Progenitor cell of endocrine pancreas (in vitro differentiated cells): ENCODE measurements around the gene ACSM5. TPM values are rescaled to one million over a fixed set of nuclear protein-coding genes. Genes with fewer than 3 reads are reported as not detected.
"Not testable (repeated sequence)": the region's sequence is repeated elsewhere in the genome, so short reads cannot be mapped to it uniquely, and the experiment has no call there.

Experiments used
- DNase-seq: peaks from one replicate; pipeline ENCODE4 v3.0.0; 2021; ENCODE audit warnings: low spot score; ENCODE audit not compliant: unreplicated experiment
- H3K27ac Mint-ChIP-seq: 2 replicates; pipeline ENCODE4 v1.8.0; 2021; ENCODE audit warnings: mild to moderate bottlenecking, moderate library complexity, mixed read lengths
- H3K27me3 Mint-ChIP-seq: 2 replicates; pipeline ENCODE4 v1.8.0; 2021; ENCODE audit warnings: mixed read lengths
- H3K36me3 Mint-ChIP-seq: 2 replicates; pipeline ENCODE4 v1.8.0; 2022; ENCODE audit warnings: mixed read lengths; ENCODE audit not compliant: insufficient read depth
- H3K4me1 Mint-ChIP-seq: 2 replicates; pipeline ENCODE4 v1.8.0; 2021; ENCODE audit warnings: low read depth, mixed read lengths
- H3K4me3 Mint-ChIP-seq: 2 replicates; pipeline ENCODE4 v1.8.0; 2021; ENCODE audit warnings: low read depth, mild to moderate bottlenecking, moderate library complexity, mixed read lengths
- H3K9me3 Mint-ChIP-seq: 2 replicates; pipeline ENCODE4 v1.8.0; 2021; ENCODE audit warnings: low read depth, mixed read lengths
- total RNA-seq: library from RNA; stranded (reverse); gene quantifications from 2 replicates; pipeline ENCODE4 v1.2.1, GENCODE V29; 2021
- TF ChIP-seq, protein P1 (sequence below): fragments of 200-600 bp; sonication (generic); IDR thresholded peaks from one replicate; pipeline ENCODE4 v1.5.0; 2021; ENCODE audit warnings: antibody characterized with exemption, mild to moderate bottlenecking; ENCODE audit not compliant: unreplicated experiment

The ACSM5 gene
- total RNA-seq, 1 donor from 2014 or later = not detected

DNA sequence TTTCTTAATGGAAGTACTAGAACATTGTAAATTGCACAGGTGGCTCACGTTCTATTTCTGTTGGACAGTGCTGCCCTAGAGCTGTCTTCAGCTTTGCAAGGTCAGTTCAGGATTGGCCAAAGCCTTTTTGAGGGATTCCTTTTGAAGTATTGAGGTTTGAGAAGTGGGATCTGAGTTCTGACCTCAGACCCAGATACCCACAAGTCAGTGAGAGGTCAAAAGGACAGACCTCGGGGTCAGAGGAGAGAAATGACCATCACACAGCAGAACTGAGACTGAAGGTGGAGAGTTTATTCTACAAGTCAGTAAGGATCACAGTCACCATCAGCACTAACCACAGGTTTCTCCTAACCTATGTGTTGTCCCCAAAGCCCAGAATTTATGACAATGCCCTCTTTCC, 1.7 kb downstream of the ACSM5 start:
- TF ChIP-seq, protein P1, sequence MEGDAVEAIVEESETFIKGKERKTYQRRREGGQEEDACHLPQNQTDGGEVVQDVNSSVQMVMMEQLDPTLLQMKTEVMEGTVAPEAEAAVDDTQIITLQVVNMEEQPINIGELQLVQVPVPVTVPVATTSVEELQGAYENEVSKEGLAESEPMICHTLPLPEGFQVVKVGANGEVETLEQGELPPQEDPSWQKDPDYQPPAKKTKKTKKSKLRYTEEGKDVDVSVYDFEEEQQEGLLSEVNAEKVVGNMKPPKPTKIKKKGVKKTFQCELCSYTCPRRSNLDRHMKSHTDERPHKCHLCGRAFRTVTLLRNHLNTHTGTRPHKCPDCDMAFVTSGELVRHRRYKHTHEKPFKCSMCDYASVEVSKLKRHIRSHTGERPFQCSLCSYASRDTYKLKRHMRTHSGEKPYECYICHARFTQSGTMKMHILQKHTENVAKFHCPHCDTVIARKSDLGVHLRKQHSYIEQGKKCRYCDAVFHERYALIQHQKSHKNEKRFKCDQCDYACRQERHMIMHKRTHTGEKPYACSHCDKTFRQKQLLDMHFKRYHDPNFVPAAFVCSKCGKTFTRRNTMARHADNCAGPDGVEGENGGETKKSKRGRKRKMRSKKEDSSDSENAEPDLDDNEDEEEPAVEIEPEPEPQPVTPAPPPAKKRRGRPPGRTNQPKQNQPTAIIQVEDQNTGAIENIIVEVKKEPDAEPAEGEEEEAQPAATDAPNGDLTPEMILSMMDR = no peak
- peaks cover 8% of the 10 kb centered on the region for H3K27me3 Mint-ChIP-seq
- no peaks in the 10 kb centered on the region for H3K9me3 Mint-ChIP-seq
- no peak overlapping the region for H3K4me3 Mint-ChIP-seq
- no peaks in the 10 kb centered on the region for H3K4me1 Mint-ChIP-seq
- H3K27ac Mint-ChIP-seq = no peak overlapping the region
- no peak for DNase-seq
- no peaks in the 10 kb centered on the region for H3K36me3 Mint-ChIP-seq

DNA sequence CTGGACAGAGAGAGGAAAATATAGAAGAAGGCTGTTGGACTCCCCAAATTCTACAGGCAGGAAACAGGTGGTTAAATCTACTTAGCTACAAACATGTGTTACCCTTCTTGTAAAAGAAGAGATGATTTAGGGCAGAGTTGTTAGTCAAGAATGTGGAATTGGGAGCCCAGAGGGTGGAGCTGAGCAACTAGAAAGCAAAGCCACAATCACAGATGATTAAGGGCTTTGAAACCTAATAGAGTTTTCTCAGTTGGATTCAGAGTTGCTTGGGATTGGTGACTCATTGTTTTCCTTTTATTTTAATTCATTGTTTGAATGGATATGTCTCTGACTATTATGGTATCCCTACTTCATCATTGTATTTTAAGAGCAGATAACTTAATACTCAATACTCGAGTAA, 6.2 kb downstream of the ACSM5 start:
- Mint-ChIP-seq H3K9me3 (no peaks in the 10 kb centered on the region), H3K4me3 (no peak overlapping the region), H3K4me1 (no peaks in the 10 kb centered on the region), H3K27me3 (peaks cover 8% of the 10 kb centered on the region), H3K27ac (no peak overlapping the region), H3K36me3 (no peaks in the 10 kb centered on the region)
- no peak for DNase-seq
- TF ChIP-seq, protein P1 = no peak

DNA sequence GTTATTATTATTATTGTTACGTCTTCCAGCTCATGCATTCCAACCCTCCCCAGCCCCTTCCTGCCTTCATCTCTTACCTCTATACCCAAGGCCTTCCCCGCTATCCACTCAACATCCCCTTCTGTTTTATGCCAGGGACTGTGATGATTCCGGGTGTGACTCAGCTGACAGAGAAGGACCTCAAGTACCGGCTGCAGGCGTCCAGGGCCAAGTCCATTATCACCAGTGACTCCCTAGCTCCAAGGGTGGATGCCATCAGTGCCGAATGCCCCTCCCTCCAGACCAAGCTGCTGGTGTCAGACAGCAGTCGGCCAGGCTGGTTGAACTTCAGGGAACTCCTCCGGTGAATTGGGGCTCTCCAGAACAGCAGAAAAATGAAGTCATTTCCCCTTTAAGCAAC, 9.8 kb downstream of the ACSM5 start:
- not testable (repeated sequence) for H3K9me3 Mint-ChIP-seq, DNase-seq, H3K4me3 Mint-ChIP-seq, H3K36me3 Mint-ChIP-seq, H3K4me1 Mint-ChIP-seq, H3K27ac Mint-ChIP-seq
- peaks cover 18% of the 10 kb centered on the region for H3K27me3 Mint-ChIP-seq

DNA sequence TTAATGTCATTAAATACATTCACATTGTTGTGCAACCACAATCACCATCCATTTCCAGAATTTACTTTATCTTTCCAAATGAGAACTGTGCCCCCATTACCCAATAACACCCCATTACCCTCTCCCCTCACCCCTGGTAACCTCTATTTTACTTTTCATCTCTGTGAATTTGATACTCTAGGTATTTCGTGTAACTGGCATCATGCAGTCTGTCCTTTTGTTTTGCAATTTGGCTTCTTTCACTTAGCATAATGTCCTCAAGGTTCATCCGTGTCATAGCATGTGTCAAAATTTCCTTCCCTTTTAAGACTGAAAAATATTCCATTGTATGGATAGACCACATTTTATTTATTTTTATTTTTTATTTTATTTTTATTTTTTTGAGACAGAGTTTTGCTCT, 12.4 kb downstream of the ACSM5 start:
- H3K36me3 Mint-ChIP-seq, H3K27me3 Mint-ChIP-seq, H3K4me3 Mint-ChIP-seq, H3K4me1 Mint-ChIP-seq, H3K9me3 Mint-ChIP-seq, DNase-seq, H3K27ac Mint-ChIP-seq: not testable (repeated sequence)

- H3K9me3 Mint-ChIP-seq, H3K36me3 Mint-ChIP-seq, H3K27ac Mint-ChIP-seq, DNase-seq, H3K27me3 Mint-ChIP-seq, H3K4me3 Mint-ChIP-seq, H3K4me1 Mint-ChIP-seq: not testable (repeated sequence)
Observed at GRCh38 chr16:20423772-20424128, 14.4 kb downstream of the ACSM5 start.

- Mint-ChIP-seq H3K4me1 (no peaks in the 10 kb centered on the region), H3K4me3 (no peak overlapping the region), H3K27ac (no peak overlapping the region), H3K36me3 (no peaks in the 10 kb centered on the region), H3K9me3 (no peaks in the 10 kb centered on the region), H3K27me3 (peaks cover 10% of the 10 kb centered on the region)
- no peak for DNase-seq
- TF ChIP-seq, protein P1 = no peak
Observed at GRCh38 chr16:20424129-20424866, 15.0 kb downstream of the ACSM5 start.

DNA sequence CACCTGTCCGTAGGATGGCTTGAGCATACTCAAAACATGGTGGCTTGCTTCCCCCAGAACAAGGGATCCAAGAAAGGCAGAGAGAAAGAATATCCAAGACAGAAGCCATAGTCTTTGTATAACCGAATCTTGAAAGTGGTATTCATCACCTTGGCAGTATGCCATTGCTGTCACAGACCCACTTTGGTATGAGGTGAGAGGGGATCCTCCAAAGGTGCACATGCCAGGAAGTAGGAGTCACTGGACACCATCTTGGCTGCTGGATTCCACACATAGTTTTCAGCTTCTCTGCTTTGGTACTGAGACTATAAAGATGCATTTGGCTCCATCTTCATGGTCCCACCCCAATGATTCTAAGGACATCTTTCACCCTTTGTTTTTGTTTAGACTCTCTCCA, 18.1 kb downstream of the ACSM5 start:
- not testable (repeated sequence) for DNase-seq, H3K4me3 Mint-ChIP-seq, H3K4me1 Mint-ChIP-seq, H3K36me3 Mint-ChIP-seq, H3K27me3 Mint-ChIP-seq, H3K27ac Mint-ChIP-seq, H3K9me3 Mint-ChIP-seq

DNA sequence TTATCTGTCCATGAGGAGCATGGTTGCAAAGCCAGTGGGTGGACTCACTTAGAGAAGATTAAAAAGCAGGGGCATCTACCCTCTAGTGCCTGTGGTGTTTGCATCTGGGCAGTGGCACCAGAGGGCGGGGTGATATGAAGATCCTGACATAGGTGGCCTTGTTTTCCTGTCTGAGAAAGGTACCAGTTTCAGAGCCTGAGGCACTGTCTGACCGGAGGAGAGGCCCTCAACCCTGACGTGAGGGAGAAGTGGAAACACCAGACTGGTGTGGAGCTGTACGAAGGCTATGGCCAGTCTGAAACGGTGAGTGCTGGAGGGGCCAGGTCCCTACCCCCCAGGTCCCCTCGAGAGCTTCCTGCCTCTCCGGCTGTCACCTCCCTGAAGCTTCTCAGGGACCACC, 20.2 kb downstream of the ACSM5 start:
- H3K9me3 Mint-ChIP-seq, H3K4me3 Mint-ChIP-seq, H3K4me1 Mint-ChIP-seq, H3K27ac Mint-ChIP-seq, H3K36me3 Mint-ChIP-seq, H3K27me3 Mint-ChIP-seq, DNase-seq: not testable (repeated sequence)

DNA sequence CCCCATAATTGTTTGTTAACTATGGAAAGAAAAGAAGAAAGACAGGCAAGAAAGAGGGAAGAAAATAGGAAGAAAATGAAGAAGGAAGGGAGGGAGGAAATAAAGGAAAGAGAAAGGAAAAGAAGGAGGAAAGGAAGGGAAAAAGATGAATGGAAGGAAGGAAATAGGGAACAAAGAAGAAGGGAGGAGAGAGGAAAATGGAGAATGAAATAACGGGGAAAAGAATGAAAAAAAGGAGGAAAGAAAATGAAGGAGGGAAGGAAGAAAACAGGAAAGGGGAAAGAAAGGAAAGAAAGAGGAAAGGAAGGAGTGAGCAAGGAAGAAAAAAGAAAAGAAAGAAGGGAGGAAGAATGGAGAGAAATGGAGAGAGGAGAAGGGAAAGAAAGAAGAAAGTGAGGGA, 21.1 kb downstream of the ACSM5 start:
- not testable (repeated sequence) for H3K27me3 Mint-ChIP-seq, H3K4me3 Mint-ChIP-seq, H3K36me3 Mint-ChIP-seq, H3K9me3 Mint-ChIP-seq, H3K4me1 Mint-ChIP-seq, DNase-seq
- peak overlapping the region; percentile 8 for H3K27ac Mint-ChIP-seq
